BE2C (cell line): ENCODE results near the gene KRT72.

ENCODE experiments used
- DNase-seq: peaks from one replicate; pipeline ENCODE4 v3.0.0-alpha.2; 2020
- H3K27me3 ChIP-seq: fragments of 250-450 bp; sonication (Bioruptor Pico); 2 replicates; pipeline ENCODE4 v1.5.1; 2020; ENCODE audit warnings: mild to moderate bottlenecking
- H3K36me3 ChIP-seq: fragments of 250-450 bp; sonication (Bioruptor Pico); 2 replicates; pipeline ENCODE4 v1.5.1; 2020; ENCODE audit warnings: mild to moderate bottlenecking
- H3K4me1 ChIP-seq: fragments of 250-450 bp; sonication (Bioruptor Pico); 2 replicates; pipeline ENCODE4 v1.5.1; 2020
- H3K4me3 ChIP-seq: 2 replicates; pipeline ENCODE4 v1.5.1; 2011; ENCODE audit warnings: low read depth, low read length
- H3K9me3 ChIP-seq: fragments of 250-450 bp; sonication (Bioruptor Pico); 2 replicates; pipeline ENCODE4 v1.5.1; 2020
- TF ChIP-seq, protein P1 (sequence below): IDR thresholded peaks from 2 replicates; pipeline ENCODE4 v1.5.1; 2012; ENCODE audit warnings: mild to moderate bottlenecking, low read depth, low read length

Gene KRT72

DNA sequence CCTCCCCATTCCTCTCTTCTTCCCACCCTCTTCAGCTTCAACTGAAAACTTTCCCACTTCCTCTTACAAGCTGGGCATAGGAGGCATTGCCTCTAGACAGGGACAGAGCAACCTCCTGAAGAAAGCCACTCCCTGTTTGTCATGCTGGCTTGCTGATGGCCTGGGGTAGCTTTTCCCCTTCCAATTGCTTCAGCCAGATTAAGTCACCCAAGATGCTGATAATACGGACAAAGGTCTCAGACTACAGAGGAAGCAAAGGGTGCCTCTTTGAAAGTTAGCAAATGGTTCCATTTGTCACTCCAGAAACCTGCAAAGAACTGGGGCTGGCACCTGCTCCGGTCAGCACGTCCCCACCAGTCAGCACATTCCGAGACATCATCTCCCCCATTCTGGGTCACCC lies 44.7 kb upstream of the KRT72 start:
- no peak for DNase-seq
- Histone ChIP-seq H3K27me3 (peaks cover 27% of the 10 kb centered on the region), H3K36me3 (no peaks in the 10 kb centered on the region), H3K4me1 (no peaks in the 10 kb centered on the region), H3K9me3 (no peaks in the 10 kb centered on the region), H3K4me3 (no peak overlapping the region)
- TF ChIP-seq, protein P1, sequence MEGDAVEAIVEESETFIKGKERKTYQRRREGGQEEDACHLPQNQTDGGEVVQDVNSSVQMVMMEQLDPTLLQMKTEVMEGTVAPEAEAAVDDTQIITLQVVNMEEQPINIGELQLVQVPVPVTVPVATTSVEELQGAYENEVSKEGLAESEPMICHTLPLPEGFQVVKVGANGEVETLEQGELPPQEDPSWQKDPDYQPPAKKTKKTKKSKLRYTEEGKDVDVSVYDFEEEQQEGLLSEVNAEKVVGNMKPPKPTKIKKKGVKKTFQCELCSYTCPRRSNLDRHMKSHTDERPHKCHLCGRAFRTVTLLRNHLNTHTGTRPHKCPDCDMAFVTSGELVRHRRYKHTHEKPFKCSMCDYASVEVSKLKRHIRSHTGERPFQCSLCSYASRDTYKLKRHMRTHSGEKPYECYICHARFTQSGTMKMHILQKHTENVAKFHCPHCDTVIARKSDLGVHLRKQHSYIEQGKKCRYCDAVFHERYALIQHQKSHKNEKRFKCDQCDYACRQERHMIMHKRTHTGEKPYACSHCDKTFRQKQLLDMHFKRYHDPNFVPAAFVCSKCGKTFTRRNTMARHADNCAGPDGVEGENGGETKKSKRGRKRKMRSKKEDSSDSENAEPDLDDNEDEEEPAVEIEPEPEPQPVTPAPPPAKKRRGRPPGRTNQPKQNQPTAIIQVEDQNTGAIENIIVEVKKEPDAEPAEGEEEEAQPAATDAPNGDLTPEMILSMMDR: no peak

DNA sequence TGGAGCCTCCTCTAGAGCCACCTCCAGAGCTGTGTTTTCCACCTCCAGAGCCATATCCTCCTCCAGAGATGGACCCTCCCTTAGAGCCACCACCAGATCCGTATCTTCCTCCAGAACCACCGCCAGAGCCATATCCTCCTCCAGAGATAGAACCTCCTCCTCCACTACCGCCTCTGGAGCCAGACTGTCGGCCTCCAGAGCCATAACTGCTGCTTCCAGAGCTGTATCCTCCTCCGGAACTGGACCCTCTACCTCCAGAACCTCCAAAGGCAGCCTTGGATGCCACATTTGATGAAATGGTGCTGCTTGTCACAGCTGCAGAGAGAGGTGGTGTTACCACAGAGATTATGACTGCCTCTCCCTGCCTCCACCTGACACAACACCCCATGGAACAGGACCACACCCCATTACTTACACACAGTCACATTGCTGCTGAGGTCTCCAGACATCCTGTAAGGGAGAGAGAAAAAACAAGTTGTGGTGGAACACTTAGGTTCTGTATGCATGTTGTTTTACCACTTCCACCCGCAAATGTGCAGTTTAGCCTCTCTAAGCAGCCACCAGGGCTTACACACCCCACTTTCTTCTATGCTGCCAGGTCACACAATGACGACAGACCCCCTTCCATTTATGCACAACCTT lies 44.0 kb upstream of the KRT72 start:
- no peaks in the 10 kb centered on the region for H3K4me1 ChIP-seq
- no peak for DNase-seq
- H3K4me3 ChIP-seq: no peak overlapping the region
- TF ChIP-seq, protein P1: no peak
- H3K36me3 ChIP-seq: no peaks in the 10 kb centered on the region
- H3K9me3 ChIP-seq: no peaks in the 10 kb centered on the region
- peaks cover 27% of the 10 kb centered on the region for H3K27me3 ChIP-seq

DNA sequence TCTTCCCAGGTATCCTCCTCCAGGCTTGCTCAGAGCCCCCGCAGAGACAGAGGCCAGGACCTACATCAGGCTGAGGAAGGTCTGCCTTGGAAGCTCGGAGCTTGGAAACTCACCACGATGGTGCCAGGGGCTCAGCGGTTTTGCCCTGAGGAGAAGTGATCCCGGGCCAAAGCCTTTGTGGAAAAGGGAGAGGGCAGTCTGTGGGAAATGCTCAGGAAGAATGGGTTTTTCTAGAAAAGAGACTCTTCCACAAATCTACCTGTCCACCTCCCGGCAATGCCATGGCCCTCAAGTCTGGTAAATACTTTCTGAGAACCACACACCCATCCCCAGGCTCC lies 42.8 kb upstream of the KRT72 start:
- Histone ChIP-seq H3K9me3 (no peaks in the 10 kb centered on the region), H3K27me3 (peaks cover 27% of the 10 kb centered on the region), H3K4me1 (no peaks in the 10 kb centered on the region), H3K4me3 (no peak overlapping the region), H3K36me3 (no peaks in the 10 kb centered on the region)
- DNase-seq: no peak
- TF ChIP-seq, protein P1: no peak

- no peak for DNase-seq
- H3K4me3 ChIP-seq: no peak overlapping the region
- no peaks in the 10 kb centered on the region for H3K9me3 ChIP-seq
- TF ChIP-seq, protein P1: no peak
- no peaks in the 10 kb centered on the region for H3K36me3 ChIP-seq
- H3K4me1 ChIP-seq: no peaks in the 10 kb centered on the region
- peaks cover 27% of the 10 kb centered on the region for H3K27me3 ChIP-seq
Observed at GRCh38 chr12:52643233-52644077, 42.2 kb upstream of the KRT72 start.

DNA sequence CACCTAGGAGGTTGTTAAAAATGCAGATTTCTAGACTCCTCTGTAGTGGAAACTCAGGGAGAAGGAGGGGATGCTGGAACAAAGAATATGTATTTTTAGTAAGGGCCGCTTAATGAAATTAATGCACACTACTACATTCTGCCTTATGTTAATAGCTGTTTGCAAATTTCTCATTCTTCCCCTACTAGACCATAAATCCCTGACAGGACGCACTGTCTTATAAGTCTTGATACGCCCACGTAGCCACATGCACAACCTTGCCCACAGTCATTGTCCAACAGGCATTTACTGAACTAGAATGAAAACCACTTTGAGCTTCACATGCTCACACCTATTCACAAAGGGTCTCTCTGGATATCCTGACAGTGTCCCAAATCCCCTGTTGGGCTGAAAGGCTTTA lies 40.2 kb upstream of the KRT72 start:
- Histone ChIP-seq H3K27me3 (peaks cover 30% of the 10 kb centered on the region), H3K4me3 (no peak overlapping the region), H3K4me1 (no peaks in the 10 kb centered on the region), H3K36me3 (no peaks in the 10 kb centered on the region), H3K9me3 (no peaks in the 10 kb centered on the region)
- TF ChIP-seq, protein P1: no peak
- DNase-seq: no peak

- H3K9me3 ChIP-seq: no peaks in the 10 kb centered on the region
- no peak for DNase-seq
- no peaks in the 10 kb centered on the region for H3K4me1 ChIP-seq
- TF ChIP-seq, protein P1: no peak
- H3K27me3 ChIP-seq: peaks cover 18% of the 10 kb centered on the region
- H3K4me3 ChIP-seq: no peak overlapping the region
- H3K36me3 ChIP-seq: no peaks in the 10 kb centered on the region
Observed at GRCh38 chr12:52637299-52637698, 36.0 kb upstream of the KRT72 start.
